ENCODE data around the gene KIF4B. TPM values are rescaled to one million over a fixed set of nuclear protein-coding genes. Genes with fewer than 3 reads are reported as not detected.

KIF4B gene
- polyA plus RNA-seq, 1 donor (not counting 4 experiments of a cell fraction or from before 2014, with no cell fraction given) = not detected

DNA sequence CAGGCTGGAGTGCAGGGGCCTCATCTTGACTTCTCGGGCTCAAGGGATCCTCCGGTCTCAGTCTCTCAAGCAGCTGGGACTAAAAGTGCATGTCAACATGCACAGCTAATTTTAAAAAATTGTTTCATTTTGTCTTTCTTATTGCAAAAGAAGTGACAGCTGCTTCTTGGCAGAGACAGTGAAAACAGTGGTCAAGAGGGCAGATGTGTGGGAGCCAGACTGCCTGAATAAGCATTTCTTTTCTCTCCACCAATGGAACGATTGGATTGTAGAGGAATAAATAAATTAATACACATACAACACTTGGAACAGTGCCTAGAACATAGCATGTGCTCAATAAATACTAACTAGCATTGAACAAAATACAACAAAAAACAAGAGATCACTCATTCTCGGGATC lies 27.4 kb upstream of the KIF4B start:
- no peak for TF ChIP-seq EZH2 (IDR thresholded peaks at IDR 0.05; ENCODE audit: low read length)
- TF ChIP-seq, protein P1, sequence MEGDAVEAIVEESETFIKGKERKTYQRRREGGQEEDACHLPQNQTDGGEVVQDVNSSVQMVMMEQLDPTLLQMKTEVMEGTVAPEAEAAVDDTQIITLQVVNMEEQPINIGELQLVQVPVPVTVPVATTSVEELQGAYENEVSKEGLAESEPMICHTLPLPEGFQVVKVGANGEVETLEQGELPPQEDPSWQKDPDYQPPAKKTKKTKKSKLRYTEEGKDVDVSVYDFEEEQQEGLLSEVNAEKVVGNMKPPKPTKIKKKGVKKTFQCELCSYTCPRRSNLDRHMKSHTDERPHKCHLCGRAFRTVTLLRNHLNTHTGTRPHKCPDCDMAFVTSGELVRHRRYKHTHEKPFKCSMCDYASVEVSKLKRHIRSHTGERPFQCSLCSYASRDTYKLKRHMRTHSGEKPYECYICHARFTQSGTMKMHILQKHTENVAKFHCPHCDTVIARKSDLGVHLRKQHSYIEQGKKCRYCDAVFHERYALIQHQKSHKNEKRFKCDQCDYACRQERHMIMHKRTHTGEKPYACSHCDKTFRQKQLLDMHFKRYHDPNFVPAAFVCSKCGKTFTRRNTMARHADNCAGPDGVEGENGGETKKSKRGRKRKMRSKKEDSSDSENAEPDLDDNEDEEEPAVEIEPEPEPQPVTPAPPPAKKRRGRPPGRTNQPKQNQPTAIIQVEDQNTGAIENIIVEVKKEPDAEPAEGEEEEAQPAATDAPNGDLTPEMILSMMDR (optimal IDR thresholded peaks at IDR 0.05 in 1 of 3, IDR thresholded peaks at IDR 0.05 in 1 of 3, conservative IDR thresholded peaks at IDR 0.05 in 1 of 3; ENCODE audit: extremely low read depth in 1 of 3, insufficient read depth in 2 of 3, low read length in 3 of 3) = no peak
- no peak overlapping the region for H3K27ac ChIP-seq (ENCODE audit: control insufficient read depth, insufficient read depth, low read length)
- no peak for FAIRE-seq
- no peak overlapping the region for H3K9ac ChIP-seq (ENCODE audit: control insufficient read depth, extremely low read depth, insufficient read depth, low read length)
- H3K79me2 ChIP-seq (ENCODE audit: control insufficient read depth, insufficient read depth, low read length) = no peaks in the 10 kb centered on the region
- dilution Hi-C loops (cut with MboI; ENCODE audit: extremely low pct_ligation_motif_present, low sequenced_read_pairs) = no loop called here
- H3K4me3 ChIP-seq (ENCODE audit: control insufficient read depth in 2 of 3, extremely low read depth in 1 of 3, insufficient read depth in 2 of 3, low read depth in 1 of 3, low read length in 3 of 3) = no peak overlapping the region
- no peaks in the 10 kb centered on the region for H3K36me3 ChIP-seq (ENCODE audit: control insufficient read depth in 2 of 2, extremely low read depth in 1 of 2, insufficient read depth in 2 of 2, low read length in 2 of 2)
- H3K4me2 ChIP-seq (ENCODE audit: control insufficient read depth, extremely low read depth, insufficient read depth, low read depth, low read length) = no peak overlapping the region
- no peak for DNase-seq (ENCODE audit: low read depth, low spot score)
- no peaks in the 10 kb centered on the region for H4K20me1 ChIP-seq (ENCODE audit: control insufficient read depth, extremely low read depth, insufficient read depth, low read length)
- no peak overlapping the region for H2AFZ ChIP-seq (ENCODE audit: control insufficient read depth, low read length)
- no peaks in the 10 kb centered on the region for H3K9me3 ChIP-seq (ENCODE audit: control insufficient read depth, low read depth, low read length)
- H3K4me1 ChIP-seq (ENCODE audit: control insufficient read depth, extremely low read depth, insufficient read depth, low read length) = peaks cover 3% of the 10 kb centered on the region
- no peaks in the 10 kb centered on the region for H3K9me1 ChIP-seq (ENCODE audit: control insufficient read depth, extremely low read depth, insufficient read depth, low read length)
- no peaks in the 10 kb centered on the region for H3K27me3 ChIP-seq (ENCODE audit: control insufficient read depth, extremely low read depth, insufficient read depth, low read length)

DNA sequence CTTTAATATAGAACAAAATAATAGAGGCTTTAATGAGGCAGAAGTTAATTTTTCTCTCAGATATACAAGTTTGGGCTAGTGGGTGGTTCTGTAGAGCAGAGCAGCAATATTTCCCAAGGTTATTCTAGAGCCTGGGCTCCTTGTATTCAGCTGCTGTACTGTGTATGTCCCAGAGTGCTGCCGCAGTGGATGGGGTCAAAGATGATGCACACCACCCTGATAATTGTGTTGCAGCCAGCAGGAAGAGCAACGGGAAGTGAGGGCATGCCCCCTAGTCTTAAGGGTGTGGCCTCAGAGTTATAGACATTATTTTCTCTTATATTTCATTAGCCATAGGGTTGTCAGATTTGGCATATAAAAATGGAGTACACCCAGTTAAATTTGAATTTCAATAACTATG lies 23.9 kb upstream of the KIF4B start:
- H3K4me2 ChIP-seq (ENCODE audit: control insufficient read depth, extremely low read depth, insufficient read depth, low read depth, low read length) = no peak overlapping the region
- dilution Hi-C loops (cut with MboI; ENCODE audit: extremely low pct_ligation_motif_present, low sequenced_read_pairs) = no loop called here
- no peaks in the 10 kb centered on the region for H3K36me3 ChIP-seq (ENCODE audit: control insufficient read depth in 2 of 2, extremely low read depth in 1 of 2, insufficient read depth in 2 of 2, low read length in 2 of 2)
- no peak for FAIRE-seq
- peaks cover 3% of the 10 kb centered on the region for H3K4me1 ChIP-seq (ENCODE audit: control insufficient read depth, extremely low read depth, insufficient read depth, low read length)
- H2AFZ ChIP-seq (ENCODE audit: control insufficient read depth, low read length) = no peak overlapping the region
- H3K9ac ChIP-seq (ENCODE audit: control insufficient read depth, extremely low read depth, insufficient read depth, low read length) = no peak overlapping the region
- DNase-seq (ENCODE audit: low read depth, low spot score) = no peak
- no peaks in the 10 kb centered on the region for H3K9me3 ChIP-seq (ENCODE audit: control insufficient read depth, low read depth, low read length)
- no peaks in the 10 kb centered on the region for H3K9me1 ChIP-seq (ENCODE audit: control insufficient read depth, extremely low read depth, insufficient read depth, low read length)
- H3K79me2 ChIP-seq (ENCODE audit: control insufficient read depth, insufficient read depth, low read length) = no peaks in the 10 kb centered on the region
- H3K27me3 ChIP-seq (ENCODE audit: control insufficient read depth, extremely low read depth, insufficient read depth, low read length) = no peaks in the 10 kb centered on the region
- no peak overlapping the region for H3K27ac ChIP-seq (ENCODE audit: control insufficient read depth, insufficient read depth, low read length)
- H3K4me3 ChIP-seq (ENCODE audit: control insufficient read depth in 2 of 3, extremely low read depth in 1 of 3, insufficient read depth in 2 of 3, low read depth in 1 of 3, low read length in 3 of 3) = no peak overlapping the region
- TF ChIP-seq, protein P1 (optimal IDR thresholded peaks at IDR 0.05 in 1 of 3, IDR thresholded peaks at IDR 0.05 in 1 of 3, conservative IDR thresholded peaks at IDR 0.05 in 1 of 3; ENCODE audit: extremely low read depth in 1 of 3, insufficient read depth in 2 of 3, low read length in 3 of 3) = no peak
- TF ChIP-seq EZH2 (IDR thresholded peaks at IDR 0.05; ENCODE audit: low read length) = no peak
- H4K20me1 ChIP-seq (ENCODE audit: control insufficient read depth, extremely low read depth, insufficient read depth, low read length) = no peaks in the 10 kb centered on the region

Data from keratinocyte (primary cell).